Loucy (cell line): ENCODE results near the gene CCDC194.

Source experiments
- EZH2phosphoT487 ChIP-seq: fragments of 200-600 bp; IDR thresholded peaks from 2 replicates; pipeline ENCODE4 v1.6.1; 2018; ENCODE audit warnings: antibody characterized with exemption, mild to moderate bottlenecking, moderate library complexity, borderline replicate concordance
- TF ChIP-seq, protein P1 (sequence below): fragments of 200-600 bp; sonication (generic); conservative IDR thresholded peaks from 2 replicates; pipeline ENCODE4 v1.5.1; 2014; ENCODE audit warnings: mild to moderate bottlenecking, antibody characterized with exemption, low read length

DNA sequence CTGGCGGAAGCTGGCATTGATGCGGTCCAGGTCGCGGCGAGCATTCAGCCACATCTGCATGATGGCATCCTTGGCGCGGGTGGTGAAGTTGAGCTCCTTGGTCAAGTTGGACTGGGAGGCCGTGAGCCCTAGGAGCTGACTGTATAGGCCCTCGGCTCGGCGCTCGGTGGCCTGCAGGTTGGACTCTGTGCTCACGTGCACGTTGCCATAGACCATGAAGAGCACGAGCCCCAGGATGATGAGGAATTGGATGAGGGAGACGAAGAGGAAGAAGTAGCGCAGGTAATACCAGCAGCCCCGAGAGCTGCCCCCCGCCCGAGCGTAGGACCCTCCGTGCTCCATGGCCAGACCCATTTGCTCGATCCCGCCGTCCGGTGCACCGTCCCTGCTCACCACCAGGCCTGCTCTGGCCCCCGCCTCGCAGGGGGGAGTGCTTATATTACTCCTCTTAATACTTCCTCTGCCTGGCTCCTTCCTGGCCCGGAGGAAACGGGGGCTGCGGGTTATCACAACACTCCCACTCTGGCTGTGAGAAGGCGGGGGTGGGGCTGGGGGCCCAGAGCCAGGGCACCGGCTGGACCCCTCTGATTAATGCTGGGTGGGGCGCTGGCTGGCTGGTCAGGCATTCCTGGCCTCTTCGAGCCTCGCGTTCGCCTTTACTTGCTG is 16.9 kb downstream of the CCDC194 start, which contains the start of gene PLVAP:
- TF ChIP-seq, protein P1, sequence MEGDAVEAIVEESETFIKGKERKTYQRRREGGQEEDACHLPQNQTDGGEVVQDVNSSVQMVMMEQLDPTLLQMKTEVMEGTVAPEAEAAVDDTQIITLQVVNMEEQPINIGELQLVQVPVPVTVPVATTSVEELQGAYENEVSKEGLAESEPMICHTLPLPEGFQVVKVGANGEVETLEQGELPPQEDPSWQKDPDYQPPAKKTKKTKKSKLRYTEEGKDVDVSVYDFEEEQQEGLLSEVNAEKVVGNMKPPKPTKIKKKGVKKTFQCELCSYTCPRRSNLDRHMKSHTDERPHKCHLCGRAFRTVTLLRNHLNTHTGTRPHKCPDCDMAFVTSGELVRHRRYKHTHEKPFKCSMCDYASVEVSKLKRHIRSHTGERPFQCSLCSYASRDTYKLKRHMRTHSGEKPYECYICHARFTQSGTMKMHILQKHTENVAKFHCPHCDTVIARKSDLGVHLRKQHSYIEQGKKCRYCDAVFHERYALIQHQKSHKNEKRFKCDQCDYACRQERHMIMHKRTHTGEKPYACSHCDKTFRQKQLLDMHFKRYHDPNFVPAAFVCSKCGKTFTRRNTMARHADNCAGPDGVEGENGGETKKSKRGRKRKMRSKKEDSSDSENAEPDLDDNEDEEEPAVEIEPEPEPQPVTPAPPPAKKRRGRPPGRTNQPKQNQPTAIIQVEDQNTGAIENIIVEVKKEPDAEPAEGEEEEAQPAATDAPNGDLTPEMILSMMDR: no peak
- no peak for TF ChIP-seq EZH2phosphoT487
